GM21390 (cell line): ENCODE measurements around the gene CLK3.
A peak's percentile ranks its signal among the peaks of the same experiment; 100 is the strongest.

ENCODE experiments used
- ATAC-seq: cut with Tn5 transposase; IDR thresholded peaks from one replicate; pipeline ENCODE4 v1.9.1; 2021; ENCODE audit not compliant: unreplicated experiment

CLK3 gene

GRCh38 chr15:74603026-74603788 is 12.4 kb upstream of the CLK3 start:
- no peak for ATAC-seq

DNA sequence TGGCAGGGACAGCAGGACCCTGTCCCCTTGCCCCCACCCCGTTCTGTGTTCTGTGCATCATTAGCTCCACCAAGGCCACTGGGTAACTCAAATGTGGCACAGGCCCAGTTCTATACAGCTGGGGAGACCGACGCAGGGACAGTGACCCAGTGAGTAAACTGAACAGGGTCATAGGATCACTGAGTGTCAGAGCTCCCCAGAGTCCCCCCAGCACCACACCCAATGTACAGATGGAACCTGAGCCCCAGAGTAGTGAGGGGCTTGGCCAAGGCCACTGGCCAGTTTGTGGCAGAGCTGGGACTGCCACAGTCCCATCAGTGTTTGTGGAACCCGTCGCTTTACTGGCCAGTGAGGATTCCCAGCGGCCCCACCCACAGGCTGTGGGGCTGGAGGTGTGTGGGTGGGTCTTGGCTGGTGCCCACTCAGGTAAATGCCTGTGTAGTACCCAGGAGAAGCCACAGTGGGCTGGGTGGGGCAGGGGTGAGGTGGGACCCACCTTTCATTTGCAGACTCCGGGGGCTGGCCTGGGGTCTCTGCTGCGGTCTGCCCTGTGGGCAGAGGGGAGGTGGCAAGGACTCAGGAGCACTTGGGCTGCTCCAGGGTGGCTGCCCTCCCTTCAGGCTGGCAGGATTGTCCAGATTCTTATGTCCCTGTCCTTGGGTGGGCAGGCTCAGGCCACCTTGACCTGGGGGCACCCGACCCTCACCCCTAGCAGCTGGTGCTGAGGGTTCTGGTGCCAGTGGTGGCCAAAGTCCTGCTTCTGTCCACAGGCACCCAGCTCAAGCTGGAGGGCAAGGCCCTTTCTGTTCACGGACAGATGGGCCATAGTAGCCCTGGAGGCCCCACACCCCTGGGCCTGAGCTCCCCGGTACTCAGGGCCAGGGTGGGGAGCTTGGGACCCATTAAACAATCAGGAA is 11.6 kb upstream of the CLK3 start:
- no peak for ATAC-seq

GRCh38 chr15:74604983-74605794 is 10.4 kb upstream of the CLK3 start:
- no peak for ATAC-seq

- ATAC-seq = no peak
Observed at GRCh38 chr15:74605795-74606150, 9.9 kb upstream of the CLK3 start.

DNA sequence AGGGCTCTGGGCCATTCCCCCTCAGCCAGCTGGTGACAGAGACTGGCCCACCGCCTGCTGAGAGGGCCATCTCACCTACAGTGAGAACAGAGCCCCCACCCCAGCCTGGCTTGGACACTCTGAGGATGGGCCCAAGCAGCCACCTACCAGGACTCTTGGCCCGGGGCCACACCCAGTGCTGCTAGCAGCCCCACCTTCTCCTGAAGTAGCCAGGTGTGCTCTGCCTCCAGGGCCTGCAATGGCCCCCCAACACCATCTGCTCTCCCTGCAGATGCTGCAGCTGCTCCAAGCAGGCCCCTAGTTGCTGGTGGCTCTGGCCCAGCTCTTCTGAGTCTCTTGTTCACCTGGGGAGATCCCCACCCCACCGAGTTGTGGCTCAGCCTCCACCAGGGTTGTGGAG is 6.8 kb upstream of the CLK3 start:
- no peak for ATAC-seq

DNA sequence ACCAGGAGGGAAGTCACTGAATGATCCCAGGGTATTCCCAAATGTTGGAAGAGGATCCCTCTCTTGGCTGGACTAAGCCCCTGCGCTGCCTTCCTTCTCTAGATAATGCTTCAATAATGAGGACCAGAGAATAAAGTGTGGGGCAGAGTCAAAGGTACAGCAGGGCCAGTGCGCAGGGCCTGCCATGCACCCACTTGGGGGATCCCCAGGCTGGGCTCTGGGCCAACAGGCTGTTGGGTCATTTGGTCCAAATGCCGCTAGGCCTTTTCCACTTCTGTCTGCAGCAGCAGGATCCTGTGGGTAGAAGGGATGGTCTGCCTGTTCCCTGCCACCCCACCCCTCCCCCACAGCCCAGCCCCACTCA is 5.7 kb upstream of the CLK3 start:
- ATAC-seq = no peak

- ATAC-seq = no peak
Observed at GRCh38 chr15:74610302-74610951, 5.2 kb upstream of the CLK3 start.

DNA sequence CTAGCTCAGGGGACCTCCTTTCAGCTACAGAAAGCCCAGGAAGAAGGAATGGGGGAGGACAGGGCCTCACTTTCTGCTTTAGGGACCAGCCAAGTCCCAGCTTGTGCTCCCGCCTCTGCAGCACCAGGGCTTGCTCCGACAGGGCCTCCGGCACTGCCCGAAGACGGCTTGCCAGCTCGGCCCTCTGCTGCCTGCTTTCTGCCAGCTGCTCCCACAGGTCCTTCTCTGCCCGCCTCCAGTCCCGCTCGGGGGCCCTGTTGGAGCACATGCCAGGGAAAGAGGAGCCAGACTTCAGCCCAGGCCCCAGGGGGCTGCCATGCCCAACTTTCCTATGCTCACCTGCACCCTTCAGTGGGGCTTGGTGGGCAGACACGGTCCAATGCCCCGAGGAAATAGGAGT is 4.3 kb upstream of the CLK3 start:
- no peak for ATAC-seq

- no peak for ATAC-seq
Observed at GRCh38 chr15:74611834-74612233, 3.8 kb upstream of the CLK3 start.

DNA sequence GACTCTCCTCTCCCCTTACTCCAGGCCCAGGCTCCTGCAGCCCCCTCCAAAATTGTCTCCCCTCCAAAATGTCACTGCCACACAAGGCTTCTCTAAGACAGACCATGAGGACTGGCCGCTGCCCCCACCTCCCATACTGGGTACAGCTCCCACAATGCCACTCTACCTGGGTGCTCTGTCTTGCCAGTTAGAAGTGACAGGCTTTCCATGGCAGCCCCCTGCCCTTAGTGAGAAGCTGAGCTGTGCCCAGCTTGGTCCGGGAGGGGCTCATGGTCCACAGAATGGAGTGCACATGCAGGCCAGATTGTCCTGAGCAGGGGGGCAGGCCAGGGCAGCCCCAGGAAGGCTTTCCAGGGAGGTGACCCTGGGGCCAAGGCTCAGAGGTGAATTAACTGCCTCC is 3.0 kb upstream of the CLK3 start:
- ATAC-seq = no peak

GRCh38 chr15:74613089-74613952 is 2.3 kb upstream of the CLK3 start:
- ATAC-seq = no peak

DNA sequence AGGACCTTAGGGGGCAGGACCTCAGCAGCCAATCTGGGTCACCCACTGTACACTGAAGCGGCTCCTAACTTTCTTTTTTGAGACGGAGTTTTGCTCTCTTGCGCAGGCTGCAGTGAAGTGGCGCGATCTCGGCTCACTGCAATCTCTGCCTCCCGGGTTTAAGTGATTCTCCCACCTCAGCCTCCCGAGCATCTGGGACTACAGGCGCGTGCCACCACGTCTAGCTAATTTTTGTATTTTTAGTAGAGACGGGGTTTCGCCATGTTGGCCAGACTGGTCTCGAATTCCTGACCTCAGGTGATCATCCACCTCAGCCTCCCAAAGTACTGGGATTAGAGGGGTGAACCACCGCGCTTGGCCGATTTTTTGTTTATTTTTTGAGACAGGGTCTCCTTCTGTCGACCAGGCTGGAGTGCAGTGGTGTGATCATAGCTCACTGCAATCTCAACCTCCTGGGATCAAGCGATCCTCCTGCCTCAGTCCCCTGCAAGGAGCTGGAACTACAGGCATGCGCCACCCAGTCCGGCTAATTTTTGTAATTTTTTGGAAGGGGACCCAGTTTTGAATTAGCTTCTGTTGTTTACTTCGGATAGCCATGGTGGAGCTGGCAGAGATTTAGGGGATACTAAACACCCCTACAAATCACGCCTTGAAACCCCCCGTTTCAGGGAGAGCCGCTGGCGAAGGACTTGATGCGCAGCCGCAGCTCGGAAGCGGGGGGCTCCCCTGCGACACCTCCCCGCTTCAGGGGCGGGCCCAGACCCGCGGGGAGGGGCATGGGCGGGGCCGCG is 1.5 kb upstream of the CLK3 start:
- ATAC-seq = no peak

GRCh38 chr15:74614744-74615507 is 710 bp upstream of the CLK3 start:
- peak; percentile 56 for ATAC-seq

- no peak for ATAC-seq
Observed at GRCh38 chr15:74616366-74616939, 817 bp downstream of the CLK3 start.

GRCh38 chr15:74616996-74617395 is 1.4 kb downstream of the CLK3 start:
- ATAC-seq = no peak

DNA sequence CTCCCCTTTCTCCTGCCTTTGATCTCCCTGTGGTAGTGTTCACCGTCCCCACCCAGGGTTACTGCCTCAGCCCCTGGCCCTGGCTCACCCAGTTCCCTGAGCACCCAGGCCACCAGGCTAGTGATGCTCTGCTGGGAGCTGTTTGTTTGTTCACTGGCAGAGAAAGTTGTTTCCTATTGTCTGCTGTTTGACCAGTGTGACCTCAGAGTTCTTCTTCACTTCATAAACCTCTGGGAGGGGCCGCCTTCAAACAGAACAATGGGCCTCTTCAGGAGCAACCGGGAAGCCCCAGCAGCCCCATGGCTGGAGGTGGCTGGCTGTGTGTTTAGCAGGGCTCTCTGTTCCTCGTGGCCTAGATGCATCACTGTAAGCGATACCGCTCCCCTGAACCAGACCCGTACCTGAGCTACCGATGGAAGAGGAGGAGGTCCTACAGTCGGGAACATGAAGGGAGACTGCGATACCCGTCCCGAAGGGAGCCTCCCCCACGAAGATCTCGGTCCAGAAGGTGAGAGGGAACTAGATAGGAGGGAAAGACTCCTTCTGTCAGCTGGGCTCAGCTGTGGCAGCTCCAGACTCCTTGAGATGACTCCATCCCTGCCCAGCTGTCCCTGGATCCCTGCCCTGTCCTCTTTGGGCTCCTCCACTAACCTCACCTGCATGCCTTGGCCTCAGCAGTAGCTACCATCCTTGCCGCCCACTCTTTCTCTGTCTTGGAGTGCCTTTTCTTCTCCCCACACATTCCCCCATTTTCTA is 3.4 kb downstream of the CLK3 start:
- no peak for ATAC-seq

DNA sequence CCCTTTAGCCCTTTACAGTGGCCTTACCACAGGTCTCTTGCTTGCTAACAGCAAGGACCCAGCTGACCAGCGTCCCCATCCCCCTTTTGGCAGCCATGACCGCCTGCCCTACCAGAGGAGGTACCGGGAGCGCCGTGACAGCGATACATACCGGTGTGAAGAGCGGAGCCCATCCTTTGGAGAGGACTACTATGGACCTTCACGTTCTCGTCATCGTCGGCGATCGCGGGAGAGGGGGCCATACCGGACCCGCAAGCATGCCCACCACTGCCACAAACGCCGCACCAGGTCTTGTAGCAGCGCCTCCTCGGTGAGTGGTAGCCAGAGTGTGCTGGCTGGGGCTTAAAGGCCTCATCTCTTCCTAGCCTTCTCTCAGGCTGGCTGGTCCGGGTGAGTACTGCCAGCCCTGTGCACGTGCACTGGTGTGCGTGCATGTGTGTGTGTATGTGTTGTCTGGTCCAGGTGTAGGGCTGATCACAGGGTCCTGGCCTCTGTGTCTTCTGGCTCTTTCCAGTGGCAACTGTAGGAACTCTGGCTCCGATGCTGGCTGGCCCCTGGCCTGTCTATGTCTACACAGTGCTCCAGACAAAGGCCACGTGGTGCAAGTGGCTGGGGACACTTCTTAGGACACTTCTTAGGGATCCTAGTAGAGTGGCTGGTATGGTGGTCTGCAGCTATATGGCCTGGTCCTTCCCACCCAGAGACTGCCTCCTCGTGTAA is 4.4 kb downstream of the CLK3 start:
- ATAC-seq = no peak
